ENCODE measurements around the gene GRM8.

The GRM8 gene

GRCh38 chr7:126699707-126700106 is 553.0 kb downstream of the GRM8 start:
- no peak overlapping the region for H3K27ac ChIP-seq
- TF ChIP-seq CTCF (conservative IDR thresholded peaks at IDR 0.05), result no peak

- no peak overlapping the region for H3K27ac ChIP-seq
- TF ChIP-seq CTCF (conservative IDR thresholded peaks at IDR 0.05), result no peak
Measured at GRCh38 chr7:126698909-126699308, 553.8 kb downstream of the GRM8 start.

GRCh38 chr7:126698446-126698845 is 554.3 kb downstream of the GRM8 start:
- no peak overlapping the region for H3K27ac ChIP-seq
- no peak for TF ChIP-seq CTCF (conservative IDR thresholded peaks at IDR 0.05)

GRCh38 chr7:126696256-126697038 is 556.3 kb downstream of the GRM8 start:
- no peak for TF ChIP-seq CTCF (conservative IDR thresholded peaks at IDR 0.05)
- no peak overlapping the region for H3K27ac ChIP-seq

- H3K27ac ChIP-seq, result no peak overlapping the region
- no peak for TF ChIP-seq CTCF (conservative IDR thresholded peaks at IDR 0.05)
Measured at GRCh38 chr7:126690848-126691751, 561.6 kb downstream of the GRM8 start.

- no peak for TF ChIP-seq CTCF (conservative IDR thresholded peaks at IDR 0.05)
- H3K27ac ChIP-seq, result no peak overlapping the region
Measured at GRCh38 chr7:126690104-126690503, 562.6 kb downstream of the GRM8 start.

GRCh38 chr7:126689037-126689436 is 563.7 kb downstream of the GRM8 start:
- H3K27ac ChIP-seq, result no peak overlapping the region
- no peak for TF ChIP-seq CTCF (conservative IDR thresholded peaks at IDR 0.05)
